GM21723 (cell line): ENCODE results near the gene RDH13.
"Not testable (repeated sequence)": the region's sequence is repeated elsewhere in the genome, so short reads cannot be mapped to it uniquely, and the experiment has no call there.

Experiments used
- ATAC-seq: cut with Tn5 transposase; IDR thresholded peaks from one replicate; pipeline ENCODE4 v1.9.1; 2021; ENCODE audit warnings: mild to moderate bottlenecking, moderate library complexity; ENCODE audit not compliant: unreplicated experiment

Gene RDH13

GRCh38 chr19:55062735-55063491 is at the start of gene RDH13:
RDH13 (minus strand) TSS chr19:55063148; CDS start chr19:55063032, 116 bp downstream.
- ATAC-seq: peak; percentile 88

- ATAC-seq: no peak
Observed at GRCh38 chr19:55112246-55112776, 49.4 kb upstream of the RDH13 start.

GRCh38 chr19:55111238-55111831 is 48.4 kb upstream of the RDH13 start:
- no peak for ATAC-seq

GRCh38 chr19:55109527-55110291 is 46.8 kb upstream of the RDH13 start:
- no peak for ATAC-seq

- ATAC-seq: not testable (repeated sequence)
Observed at GRCh38 chr19:55107252-55107651, 44.3 kb upstream of the RDH13 start.

GRCh38 chr19:55106591-55106990 is 43.6 kb upstream of the RDH13 start:
- no peak for ATAC-seq

GRCh38 chr19:55105237-55105636 is 42.3 kb upstream of the RDH13 start:
- ATAC-seq: no peak

GRCh38 chr19:55103190-55103589 is 40.2 kb upstream of the RDH13 start:
- ATAC-seq: no peak

GRCh38 chr19:55101261-55101660 is 38.3 kb upstream of the RDH13 start:
- ATAC-seq: no peak

- no peak for ATAC-seq
Observed at GRCh38 chr19:55099557-55100506, 36.9 kb upstream of the RDH13 start.

GRCh38 chr19:55098716-55099556 is 36.0 kb upstream of the RDH13 start:
- no peak for ATAC-seq

- ATAC-seq: no peak
Observed at GRCh38 chr19:55097864-55098715, 35.1 kb upstream of the RDH13 start.

GRCh38 chr19:55096061-55096701 is 33.2 kb upstream of the RDH13 start:
- no peak for ATAC-seq

GRCh38 chr19:55095260-55096060 is 32.5 kb upstream of the RDH13 start:
- ATAC-seq: no peak

- ATAC-seq: no peak
Observed at GRCh38 chr19:55094456-55095259, 31.7 kb upstream of the RDH13 start.
